ENCODE data around the gene ACTN2.

- TF ChIP-seq, protein P1, sequence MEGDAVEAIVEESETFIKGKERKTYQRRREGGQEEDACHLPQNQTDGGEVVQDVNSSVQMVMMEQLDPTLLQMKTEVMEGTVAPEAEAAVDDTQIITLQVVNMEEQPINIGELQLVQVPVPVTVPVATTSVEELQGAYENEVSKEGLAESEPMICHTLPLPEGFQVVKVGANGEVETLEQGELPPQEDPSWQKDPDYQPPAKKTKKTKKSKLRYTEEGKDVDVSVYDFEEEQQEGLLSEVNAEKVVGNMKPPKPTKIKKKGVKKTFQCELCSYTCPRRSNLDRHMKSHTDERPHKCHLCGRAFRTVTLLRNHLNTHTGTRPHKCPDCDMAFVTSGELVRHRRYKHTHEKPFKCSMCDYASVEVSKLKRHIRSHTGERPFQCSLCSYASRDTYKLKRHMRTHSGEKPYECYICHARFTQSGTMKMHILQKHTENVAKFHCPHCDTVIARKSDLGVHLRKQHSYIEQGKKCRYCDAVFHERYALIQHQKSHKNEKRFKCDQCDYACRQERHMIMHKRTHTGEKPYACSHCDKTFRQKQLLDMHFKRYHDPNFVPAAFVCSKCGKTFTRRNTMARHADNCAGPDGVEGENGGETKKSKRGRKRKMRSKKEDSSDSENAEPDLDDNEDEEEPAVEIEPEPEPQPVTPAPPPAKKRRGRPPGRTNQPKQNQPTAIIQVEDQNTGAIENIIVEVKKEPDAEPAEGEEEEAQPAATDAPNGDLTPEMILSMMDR (IDR thresholded peaks at IDR 0.05): no peak
- no peak for TF ChIP-seq EP300 (IDR thresholded peaks at IDR 0.05; ENCODE audit: low read depth)
- no peak for TF ChIP-seq POLR2A (IDR thresholded peaks at IDR 0.05)
- TF ChIP-seq POLR2AphosphoS5 (IDR thresholded peaks at IDR 0.05): no peak
Observed at GRCh38 chr1:236754525-236755210, 68.4 kb downstream of the ACTN2 start.
